Astrocyte of the spinal cord (primary cell): ENCODE data around the gene GTF2IRD1.
"Not testable (repeated sequence)": the region's sequence is repeated elsewhere in the genome, so short reads cannot be mapped to it uniquely, and the experiment has no call there.

Source experiments
- DNase-seq: peaks from one replicate; pipeline ENCODE4 v3.0.0; 2011; ENCODE audit warnings: low read depth, low spot score
- H3K4me3 ChIP-seq: 2 replicates; pipeline ENCODE4 v1.5.1; 2011; ENCODE audit warnings: low read depth, mild to moderate bottlenecking, low read length, moderate library complexity
- CTCF ChIP-seq: IDR thresholded peaks from 2 replicates; pipeline ENCODE4 v1.5.1; 2012; ENCODE audit warnings: low read depth, mild to moderate bottlenecking, low read length, inconsistent platforms
- in situ Hi-C: cut with HindIII; loops from 2 replicates; pipeline ENCODE4 v1.10.0; 2017; ENCODE audit warnings: low sequenced_read_pairs

GTF2IRD1 gene

GRCh38 chr7:74409571-74409970, 44.1 kb upstream of the GTF2IRD1 start:
- TF ChIP-seq CTCF = no peak
- no peak overlapping the region for H3K4me3 ChIP-seq
- in situ Hi-C loops = no loop called here
- no peak for DNase-seq

- in situ Hi-C loops = no loop called here
- DNase-seq = no peak
- H3K4me3 ChIP-seq = no peak overlapping the region
- TF ChIP-seq CTCF = no peak
These were observed 42.9 kb upstream of the GTF2IRD1 start for GRCh38 chr7:74410772-74411171.

- in situ Hi-C loops, H3K4me3 ChIP-seq, DNase-seq: not testable (repeated sequence)
These were observed 42.1 kb upstream of the GTF2IRD1 start for GRCh38 chr7:74411571-74411970.

GRCh38 chr7:74412056-74412455, 41.6 kb upstream of the GTF2IRD1 start:
- in situ Hi-C loops = no loop called here
- no peak for DNase-seq
- no peak overlapping the region for H3K4me3 ChIP-seq
- TF ChIP-seq CTCF = no peak

- no peak for DNase-seq
- TF ChIP-seq CTCF = no peak
These were observed 41.1 kb upstream of the GTF2IRD1 start for GRCh38 chr7:74412603-74413002.

DNA sequence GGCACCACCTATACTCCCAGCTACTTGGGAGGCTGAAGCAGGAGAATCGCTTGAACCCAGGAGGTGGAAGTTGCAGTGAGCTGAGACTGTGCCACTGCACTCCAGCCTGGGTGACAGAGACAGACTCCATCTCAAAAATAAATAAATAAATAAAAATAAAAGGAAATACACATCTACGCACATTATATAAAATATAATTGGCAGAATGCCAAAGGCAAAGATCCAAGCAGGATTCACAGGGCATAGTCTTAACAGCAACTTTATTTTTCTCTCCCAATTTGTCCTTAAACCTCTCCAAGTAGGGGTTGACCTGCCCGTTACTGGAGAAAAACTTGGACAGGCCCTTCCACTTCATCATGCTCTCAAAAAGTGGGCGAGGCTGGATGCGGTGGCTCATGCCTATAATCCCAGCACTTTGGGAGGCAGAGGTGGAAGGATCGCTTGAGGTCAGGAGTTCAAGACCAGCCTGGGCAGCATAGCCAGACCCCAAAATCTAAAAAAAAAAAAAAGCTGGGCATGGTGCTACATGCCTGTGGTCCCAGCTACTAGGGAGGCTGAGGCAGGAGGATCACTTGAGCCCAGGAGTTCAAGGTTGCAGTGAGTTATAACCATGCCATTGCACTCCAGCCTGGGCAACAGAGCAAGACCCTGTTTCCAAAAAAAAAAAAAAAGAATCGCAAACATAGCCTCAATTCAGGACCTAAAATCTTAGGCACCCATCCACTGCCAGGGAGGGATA, 38.9 kb upstream of the GTF2IRD1 start:
- DNase-seq, H3K4me3 ChIP-seq, in situ Hi-C loops: not testable (repeated sequence)

More at GRCh38 chr7:74412603-74413002, 41.1 kb upstream of the GTF2IRD1 start:
- in situ Hi-C loops = no loop called here
- H3K4me3 ChIP-seq = no peak overlapping the region

- DNase-seq = peak; percentile 59
- peak; percentile 98 for TF ChIP-seq CTCF
- no peak overlapping the region for H3K4me3 ChIP-seq
- in situ Hi-C loops = no loop called here
These were observed 36.2 kb upstream of the GTF2IRD1 start for GRCh38 chr7:74417419-74417971.
